Measurements from ENCODE around the gene DDA1.
A peak's percentile ranks its signal among the peaks of the same experiment; 100 is the strongest.

Gene DDA1

GRCh38 chr19:17330262-17331044, 21.1 kb downstream of the DDA1 start:
- DNase-seq = no peak

GRCh38 chr19:17331045-17331558, 21.7 kb downstream of the DDA1 start:
- no peak for DNase-seq

- no peak for DNase-seq
Observed at GRCh38 chr19:17332360-17332676, 23.0 kb downstream of the DDA1 start.

GRCh38 chr19:17332677-17333581, 23.6 kb downstream of the DDA1 start:
- peak in 1 of 5 donors; percentile 68 for DNase-seq

GRCh38 chr19:17333611-17334413, 24.4 kb downstream of the DDA1 start:
- peak in 4 of 5 donors; percentile 47 to 89 (median 52) for DNase-seq

GRCh38 chr19:17334414-17335409, 25.3 kb downstream of the DDA1 start, which contains the start of gene ANO8:
TSS of gene ANO8 (minus strand) at chr19:17334855. CDS start at chr19:17334670, 185 bp downstream.
- DNase-seq = peak; percentile 86 to 95 (median 91)

- no peak for DNase-seq
Observed at GRCh38 chr19:17335575-17335974, 26.2 kb downstream of the DDA1 start.

GRCh38 chr19:17336872-17337674, 27.7 kb downstream of the DDA1 start, which contains the start of gene GTPBP3:
TSS of gene GTPBP3 (plus strand) at chr19:17337553. CDS start at chr19:17337612, 59 bp downstream.
- DNase-seq = peak; percentile 92 to 98 (median 95)

- DNase-seq = peak in 1 of 5 donors; percentile 46
Observed at GRCh38 chr19:17337675-17338432, 28.5 kb downstream of the DDA1 start.

- DNase-seq = no peak
Observed at GRCh38 chr19:17338433-17339078, 29.2 kb downstream of the DDA1 start.

GRCh38 chr19:17339088-17339741, 29.9 kb downstream of the DDA1 start:
- no peak for DNase-seq

GRCh38 chr19:17340302-17340870, 31.0 kb downstream of the DDA1 start:
- no peak for DNase-seq

- no peak for DNase-seq
Observed at GRCh38 chr19:17340871-17341357, 31.6 kb downstream of the DDA1 start.

GRCh38 chr19:17341386-17341785, 32.0 kb downstream of the DDA1 start:
- DNase-seq = no peak

GRCh38 chr19:17341845-17342244, 32.5 kb downstream of the DDA1 start:
- DNase-seq = no peak

GRCh38 chr19:17346109-17346671, 36.8 kb downstream of the DDA1 start:
- peak; percentile 47 to 76 (median 60) for DNase-seq

GRCh38 chr19:17347361-17347760, 38.0 kb downstream of the DDA1 start:
- DNase-seq = no peak

All from T-helper 1 cell (primary cell).